Stomach (tissue), 4 donors: ENCODE results near the gene C17orf50.

ENCODE experiments used
- CTCF ChIP-seq, 7 experiments: fragments of 450-650 bp in 4 of 7; fragments of 200-600 bp in 3 of 7; sonication (generic) in 3 of 7; IDR thresholded peaks; one replicate each; pipeline ENCODE4 v1.5.1; 2016 to 2019; ENCODE audit warnings: antibody characterized with exemption in 7 of 7, control low read depth in 2 of 7, mild to moderate bottlenecking in 1 of 7
- EP300 ChIP-seq: sonication (generic); formaldehyde crosslinking; IDR thresholded peaks from one replicate; pipeline ENCODE4 v1.6.1; 2017; ENCODE audit warnings: antibody characterized with exemption
- POLR2AphosphoS5 ChIP-seq, 3 donors: sonication (generic); formaldehyde crosslinking; IDR thresholded peaks; one replicate each; pipeline ENCODE4 v1.6.1; 2016; ENCODE audit warnings: antibody characterized with exemption in 3 of 3

- TF ChIP-seq POLR2AphosphoS5 (IDR thresholded peaks at IDR 0.05) (no peak), CTCF (IDR thresholded peaks at IDR 0.05) (no peak), EP300 (no peak)
Measured at GRCh38 chr17:35793257-35793656, 32.6 kb downstream of the C17orf50 start.
